ENCODE results near the gene ITGA3.

ITGA3 gene

DNA sequence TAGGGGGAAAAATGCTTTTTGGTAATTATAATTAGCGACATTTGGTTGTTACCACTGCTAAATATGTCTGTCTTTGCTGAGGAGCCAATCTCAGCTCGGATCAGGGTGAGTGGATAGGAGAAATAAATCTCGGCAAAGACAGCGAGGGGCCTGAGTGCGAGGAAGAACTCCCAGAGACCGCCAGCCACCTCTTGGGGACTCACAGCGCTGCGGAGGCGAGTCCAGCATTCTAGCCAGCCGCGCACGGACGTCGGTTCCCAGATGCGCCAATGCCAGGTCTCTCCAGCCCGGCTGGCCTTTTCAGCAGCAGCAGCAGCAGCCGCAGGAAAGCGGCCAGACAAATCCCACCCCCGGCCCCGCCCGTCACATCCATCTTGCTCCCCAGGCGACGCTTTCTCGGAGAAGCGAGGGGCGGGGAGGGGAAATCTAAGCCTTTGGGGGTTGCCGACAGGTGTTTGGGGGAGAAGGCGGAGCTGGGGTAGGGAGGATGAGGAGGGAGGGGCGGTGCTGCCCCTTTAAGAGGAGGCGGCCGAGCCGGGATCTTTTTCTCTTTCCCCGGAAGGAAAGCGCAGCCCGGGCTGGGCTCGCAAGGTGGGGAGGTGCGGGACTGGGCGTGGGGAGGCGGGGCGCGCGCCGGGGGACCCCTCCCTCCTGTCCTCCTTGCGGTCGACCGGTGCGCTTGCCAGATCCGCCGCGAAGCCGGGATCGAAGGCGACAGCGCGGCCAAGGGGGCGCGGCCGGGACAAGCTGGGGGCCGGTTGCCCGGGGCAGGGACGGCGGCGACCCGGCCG lies at the start of gene ITGA3:
ITGA3 (plus strand) TSS at position 685 of the 791 bp plus-strand sequence. CDS start 330 bp downstream, outside the sequence.
- DNase-seq: no peak

DNA sequence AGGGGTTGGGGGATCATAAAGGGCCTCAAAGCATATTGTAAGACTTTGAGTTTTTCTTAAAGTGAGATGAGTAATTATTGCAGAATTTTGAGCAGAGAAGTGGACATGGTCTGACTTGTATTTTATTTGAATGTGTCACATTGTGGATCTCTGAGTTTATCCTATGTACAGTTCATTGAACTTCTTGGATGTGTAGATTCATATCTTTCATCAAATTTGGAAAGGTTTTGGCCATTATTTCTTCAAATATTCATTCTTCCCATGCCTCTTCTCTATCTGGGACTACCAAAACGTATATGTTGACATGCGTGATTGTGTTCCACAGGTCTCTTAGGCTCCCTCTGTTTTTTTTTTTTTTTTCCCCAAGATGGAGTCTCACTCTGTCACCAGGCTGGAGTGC lies 46.6 kb upstream of the ITGA3 start:
- DNase-seq: no peak

DNA sequence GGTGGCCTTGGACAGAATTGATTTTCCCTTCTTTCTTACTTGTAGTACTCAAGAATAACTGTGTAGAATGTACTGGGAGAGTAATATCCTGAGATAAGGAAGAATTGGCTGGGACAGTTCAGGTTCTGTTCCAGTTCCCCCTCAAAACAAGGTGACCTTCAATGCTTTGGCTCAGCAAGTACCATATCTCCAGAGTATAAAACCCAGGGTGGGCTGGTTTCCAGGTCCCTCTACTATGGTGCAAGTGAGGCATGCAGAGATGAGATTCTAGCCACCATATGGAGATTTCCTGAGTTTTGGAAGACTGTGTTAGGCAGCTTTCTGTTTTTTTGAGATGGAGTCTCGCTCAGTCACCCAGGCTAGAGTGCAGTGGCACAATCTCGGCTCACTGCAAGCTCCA lies 42.8 kb upstream of the ITGA3 start:
- DNase-seq: no peak

DNA sequence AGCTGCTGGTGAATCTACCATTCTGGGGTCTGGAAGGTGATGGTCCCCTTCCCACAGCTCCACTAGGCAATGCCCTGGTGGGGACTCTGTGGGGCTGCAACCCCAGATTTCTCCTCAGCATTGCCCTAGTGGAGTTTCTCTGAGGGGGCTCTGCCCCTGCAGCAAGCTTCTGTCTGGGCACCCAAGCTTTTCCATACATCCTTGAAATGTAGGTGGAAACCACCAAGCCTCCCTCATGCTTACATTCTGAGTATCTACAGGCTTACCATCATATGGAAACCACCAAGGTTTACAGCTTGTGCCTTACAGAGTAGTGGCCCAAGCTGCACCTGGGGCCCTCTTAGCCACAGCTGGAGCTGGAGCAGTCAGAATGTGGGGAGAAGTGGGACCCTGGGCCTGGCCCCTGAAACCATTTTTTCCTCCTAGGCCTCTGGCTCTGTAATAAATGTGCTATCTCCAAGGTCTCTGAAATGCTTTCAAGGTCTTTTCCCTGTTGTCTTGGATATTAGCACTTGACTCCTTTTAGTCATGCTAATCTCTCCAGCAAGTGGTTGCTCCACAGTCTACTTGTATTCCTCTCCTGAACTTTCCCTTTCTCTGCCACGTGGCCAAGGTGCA lies 41.3 kb upstream of the ITGA3 start:
- DNase-seq: no peak

DNA sequence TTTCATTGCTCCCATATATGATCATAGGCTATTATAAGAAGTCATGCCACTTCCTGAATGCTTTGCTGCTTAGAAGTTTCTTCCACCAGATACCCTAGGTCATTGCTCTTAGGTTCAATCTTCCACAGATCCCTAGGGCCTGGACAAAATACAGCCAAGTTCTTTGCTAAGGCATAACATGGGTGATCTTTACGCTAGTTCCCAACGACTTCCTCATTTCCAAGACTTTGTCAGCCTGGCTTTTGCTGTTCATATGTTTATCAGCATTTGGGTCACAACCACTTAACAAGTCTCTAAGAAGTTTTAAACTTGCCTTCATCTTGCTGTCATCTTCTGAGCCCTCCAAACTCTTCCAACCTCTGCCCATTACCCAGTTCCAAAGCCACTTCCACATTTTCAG lies 40.8 kb upstream of the ITGA3 start:
- DNase-seq: no peak

DNA sequence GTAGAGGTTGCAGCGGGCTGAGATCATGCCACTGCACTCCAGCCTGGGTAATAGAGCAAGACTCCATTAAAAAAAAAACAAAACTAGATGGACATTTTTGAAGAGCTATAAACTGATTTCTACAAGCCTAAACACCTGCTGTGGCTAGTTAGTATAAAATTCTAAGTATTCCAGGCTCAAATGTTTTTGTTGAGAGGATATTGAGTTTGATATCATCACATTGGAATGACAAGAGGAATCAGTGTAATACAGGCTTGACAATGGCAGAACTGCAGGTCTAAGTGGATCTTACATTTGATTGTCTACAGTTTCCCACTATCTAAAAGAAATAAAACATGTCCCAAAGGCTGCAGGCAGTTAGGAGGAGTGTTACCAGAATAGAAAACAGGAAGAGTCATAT lies 37.0 kb upstream of the ITGA3 start:
- no peak for DNase-seq

DNA sequence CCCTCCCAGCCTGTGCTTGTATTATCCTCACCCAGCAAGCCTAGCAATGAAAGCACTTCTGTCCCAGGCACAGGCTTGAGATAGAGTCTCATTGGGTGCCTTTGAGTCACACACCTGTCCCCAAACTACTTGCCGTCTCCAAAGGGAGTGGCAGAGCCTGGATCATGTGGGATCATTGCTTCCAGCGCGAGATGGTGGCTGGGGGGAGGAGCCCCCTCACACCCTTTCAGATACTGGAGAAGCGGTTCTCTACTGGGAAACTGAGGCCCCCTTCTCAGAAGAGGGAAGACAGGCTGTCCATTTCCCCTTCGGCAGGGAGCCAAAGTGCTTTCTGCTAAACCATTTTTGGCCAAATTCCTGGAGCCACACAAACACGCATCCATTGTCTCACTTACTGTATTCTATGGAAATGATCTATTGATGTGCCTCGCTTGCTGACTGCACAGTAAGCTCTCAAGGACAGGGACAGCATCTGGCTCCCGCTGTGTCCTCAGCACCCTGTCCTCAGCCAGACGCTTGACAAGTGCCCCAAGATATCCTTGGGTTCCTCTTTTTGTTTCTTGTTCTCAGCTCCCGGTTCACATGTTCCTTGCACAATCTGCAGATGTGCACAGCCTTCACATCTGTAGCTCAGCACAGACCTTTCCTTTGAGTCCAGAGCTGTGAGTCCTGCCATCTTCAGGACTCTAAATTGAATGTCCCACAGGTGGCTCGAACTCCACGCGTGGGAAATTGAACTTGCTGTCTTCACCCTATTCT lies 34.9 kb upstream of the ITGA3 start:
- DNase-seq: no peak

DNA sequence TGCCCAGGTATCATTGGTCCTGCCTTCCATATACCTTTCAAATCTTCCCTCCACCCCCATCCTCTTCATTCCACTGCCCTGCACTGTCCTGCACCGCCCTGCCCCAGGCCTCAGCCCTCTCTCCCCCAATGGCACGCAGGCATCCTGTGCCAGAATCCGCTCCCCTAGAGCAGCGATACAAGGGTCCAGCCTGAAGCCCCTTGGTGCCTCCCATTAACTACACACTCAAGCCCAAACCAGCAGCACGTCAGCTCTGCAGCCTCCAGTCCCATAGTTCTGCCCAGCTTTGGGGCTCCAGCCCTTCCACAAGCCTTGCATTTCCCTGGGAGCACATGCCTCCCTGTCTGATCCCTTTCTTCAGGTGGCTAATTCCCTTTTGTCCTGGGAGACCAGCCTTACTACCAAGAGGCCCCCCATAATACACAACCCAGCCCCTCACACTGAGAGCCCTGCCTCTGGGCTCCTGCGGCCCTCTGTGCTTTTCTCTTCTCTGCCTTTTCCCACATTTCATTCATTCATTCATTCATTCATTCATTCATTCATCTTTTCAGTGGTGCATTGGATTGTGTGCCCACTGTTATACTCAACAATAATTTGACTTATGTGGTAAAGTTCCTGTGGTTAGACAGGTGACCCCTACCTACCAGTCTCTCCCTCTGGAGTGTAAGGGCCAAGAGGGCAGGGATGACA lies 34.1 kb upstream of the ITGA3 start:
- DNase-seq: no peak

DNA sequence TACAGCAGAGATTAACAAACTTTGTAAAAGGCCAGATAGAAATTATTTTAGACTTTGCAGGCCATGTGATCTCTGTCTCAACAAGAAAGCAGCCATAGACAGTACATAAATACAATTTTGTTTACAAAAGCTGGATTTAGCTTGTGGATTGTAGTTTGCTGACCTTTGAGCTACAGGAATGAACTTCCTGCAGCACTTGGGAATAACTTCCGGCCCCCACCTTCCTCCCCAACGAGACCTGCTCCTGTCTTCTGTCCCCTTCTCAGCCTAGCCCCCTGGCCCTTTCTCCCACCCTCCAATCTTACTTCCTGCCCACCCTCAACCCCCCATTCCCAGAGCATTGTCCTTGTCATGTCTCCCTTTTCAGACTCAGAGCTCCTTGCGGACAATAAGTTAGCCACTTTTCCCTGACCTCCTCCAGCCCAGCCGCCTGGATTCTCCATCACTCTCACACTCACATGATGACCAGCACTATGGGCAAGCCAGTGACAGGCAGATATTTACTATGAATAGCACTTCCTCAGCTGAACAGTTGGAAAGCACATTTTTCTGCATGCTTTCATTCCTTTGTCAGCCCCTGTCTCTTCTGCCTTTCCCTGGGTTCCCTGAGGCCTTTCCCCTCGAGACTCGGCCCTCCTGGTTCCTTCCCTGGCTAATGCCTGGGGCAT lies 33.3 kb upstream of the ITGA3 start:
- DNase-seq: no peak

DNA sequence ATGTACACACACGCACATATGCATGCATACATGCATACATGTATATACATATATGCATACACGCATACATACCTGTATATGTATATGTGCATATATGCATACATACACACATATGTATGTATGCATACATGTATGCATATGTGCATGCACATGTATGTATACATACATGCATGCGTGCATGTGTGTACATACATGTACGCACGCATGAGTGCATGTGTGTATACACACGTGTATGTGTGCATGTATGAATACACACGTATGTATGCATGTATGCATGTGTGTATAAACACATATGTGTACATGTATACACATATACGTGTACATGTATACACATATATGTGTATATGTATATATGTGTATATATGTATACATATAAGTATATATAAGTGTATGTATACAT lies 32.4 kb upstream of the ITGA3 start:
- DNase-seq: no peak

DNA sequence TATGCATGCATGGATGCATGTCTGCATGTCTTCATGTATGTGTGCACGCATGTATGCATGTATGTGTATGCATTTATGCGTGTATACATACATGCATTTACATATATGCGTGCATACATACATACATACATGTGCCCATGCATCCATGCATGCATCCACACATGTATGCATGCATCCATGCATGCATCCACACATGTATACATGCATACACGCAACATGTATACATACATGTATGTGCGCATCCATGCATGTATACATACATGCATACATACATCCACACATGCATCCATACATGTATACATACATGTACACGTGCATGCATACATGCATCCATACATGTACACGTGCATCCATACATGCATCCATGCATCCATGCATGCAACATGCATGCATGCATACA lies 31.1 kb upstream of the ITGA3 start:
- DNase-seq: no peak

DNA sequence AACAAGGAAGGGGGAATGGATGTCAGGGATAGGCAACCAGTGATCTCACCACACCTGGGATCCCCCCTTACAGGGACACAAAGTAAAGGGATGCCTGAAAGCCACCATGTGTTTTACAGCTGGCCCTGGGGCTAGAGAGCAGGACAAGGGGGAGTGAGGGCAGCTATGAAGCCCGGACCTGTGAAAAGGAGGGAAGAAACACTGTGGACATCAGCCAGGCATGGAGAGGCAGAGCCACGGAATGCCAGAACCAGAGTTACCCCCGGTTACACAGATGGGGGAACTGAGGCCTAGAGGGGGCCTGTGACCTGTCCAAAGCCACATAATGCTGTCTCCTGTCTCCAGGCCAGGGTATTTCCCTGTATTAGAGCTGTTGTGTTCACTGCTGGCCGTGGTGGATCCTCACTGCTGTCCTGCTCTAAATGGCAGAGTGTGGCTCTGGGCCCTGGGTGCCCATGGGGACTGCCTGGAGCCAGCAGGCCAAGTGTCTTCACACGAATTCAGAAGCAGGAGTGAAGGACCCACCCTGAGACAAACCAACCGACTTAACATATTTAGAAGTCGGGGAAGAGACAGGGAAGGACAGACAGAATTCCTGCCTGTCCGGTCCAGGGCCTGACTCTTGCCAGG lies 29.7 kb upstream of the ITGA3 start:
- no peak for DNase-seq

DNA sequence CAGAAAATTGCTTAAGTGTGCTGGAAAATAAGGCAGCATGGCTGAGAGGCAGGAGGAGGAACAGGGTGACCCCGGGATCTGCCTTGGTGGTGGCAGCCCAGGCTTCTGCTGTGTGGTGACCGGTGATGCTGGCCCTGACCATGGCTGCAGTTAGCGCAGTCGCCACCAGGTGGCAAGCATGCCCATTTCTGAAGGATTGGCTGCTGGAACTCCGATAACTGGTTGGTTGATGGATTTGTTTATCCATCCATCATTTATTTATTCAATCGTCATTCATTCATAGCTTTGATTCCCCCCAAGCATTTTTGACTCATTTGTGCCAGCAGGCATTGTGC lies 29.1 kb upstream of the ITGA3 start:
- DNase-seq: peak; percentile 58

DNA sequence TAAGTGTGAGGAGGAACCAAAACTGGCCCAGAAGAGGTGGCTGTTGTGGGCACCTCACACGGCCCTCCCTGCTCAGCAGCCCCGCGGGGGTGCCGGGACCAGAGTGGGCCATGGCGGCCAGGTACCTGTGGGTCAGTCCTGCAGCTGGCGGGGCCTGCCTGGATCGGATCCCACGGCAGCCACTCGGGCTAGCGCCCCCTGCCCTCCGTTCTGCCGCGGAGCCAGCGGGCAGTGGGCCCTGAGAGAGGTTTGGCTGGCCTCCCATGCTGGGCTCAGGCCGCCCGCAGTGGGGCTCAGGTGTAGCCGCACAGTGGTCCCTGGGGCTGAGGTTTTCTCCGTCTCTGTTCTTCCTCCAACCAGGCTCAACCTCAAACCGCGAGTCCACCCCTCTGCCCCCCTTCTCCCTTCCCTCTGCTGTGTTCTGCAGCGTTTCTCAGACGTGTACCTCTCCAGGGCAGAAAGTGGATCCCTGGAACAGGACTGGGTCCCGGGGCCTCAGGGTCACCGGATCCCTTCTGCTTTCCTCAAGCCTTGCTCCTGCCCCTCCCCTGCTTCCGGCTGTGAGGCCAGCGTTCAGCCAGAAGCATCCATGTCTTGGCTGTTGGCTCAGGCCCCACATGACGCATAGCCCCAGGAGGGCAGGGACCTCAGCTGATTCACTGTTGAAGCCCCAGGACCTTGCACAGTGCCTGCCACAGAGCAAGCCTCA lies 28.6 kb upstream of the ITGA3 start:
- DNase-seq: no peak

DNA sequence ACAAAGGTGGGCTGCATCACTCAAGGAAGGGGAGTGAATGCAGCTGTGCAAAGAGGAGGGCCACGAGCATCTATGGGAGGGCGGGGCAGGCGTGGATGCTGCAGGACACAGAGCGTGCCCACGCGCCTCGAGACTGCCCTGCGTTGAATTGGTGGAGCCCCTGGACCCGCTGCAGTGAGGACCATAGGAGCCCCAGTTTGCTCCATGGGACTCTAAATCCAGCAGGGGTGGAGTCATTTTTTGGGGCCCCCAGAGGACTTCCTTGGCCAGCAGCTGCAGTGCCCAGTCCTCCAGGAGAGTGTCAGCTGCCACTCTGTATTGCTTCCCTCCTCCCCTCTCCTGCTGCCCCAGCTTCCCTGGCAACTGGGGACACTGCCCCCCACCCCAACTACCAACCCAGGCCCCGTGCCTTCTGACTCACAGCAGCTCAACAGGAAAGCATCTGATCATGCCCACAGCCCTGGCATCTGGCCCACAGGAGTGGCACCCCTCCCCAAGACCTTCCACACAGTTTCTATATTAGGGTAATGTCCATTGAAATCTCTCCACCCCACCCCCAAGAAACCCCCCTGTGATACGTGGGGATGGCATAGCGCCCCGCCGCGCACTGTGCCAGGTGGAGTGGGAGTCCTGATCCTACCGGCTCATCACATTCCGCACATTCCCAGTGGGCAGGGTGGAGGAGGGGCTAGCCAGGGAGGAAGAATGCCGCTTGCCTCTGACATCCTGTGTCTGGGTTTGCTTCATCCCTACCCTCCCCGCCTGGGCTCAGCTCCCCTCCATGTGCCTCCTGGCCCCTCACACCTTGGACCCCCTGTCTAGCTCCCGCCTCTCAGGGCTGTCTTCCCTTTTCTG lies 27.8 kb upstream of the ITGA3 start:
- no peak for DNase-seq

DNA sequence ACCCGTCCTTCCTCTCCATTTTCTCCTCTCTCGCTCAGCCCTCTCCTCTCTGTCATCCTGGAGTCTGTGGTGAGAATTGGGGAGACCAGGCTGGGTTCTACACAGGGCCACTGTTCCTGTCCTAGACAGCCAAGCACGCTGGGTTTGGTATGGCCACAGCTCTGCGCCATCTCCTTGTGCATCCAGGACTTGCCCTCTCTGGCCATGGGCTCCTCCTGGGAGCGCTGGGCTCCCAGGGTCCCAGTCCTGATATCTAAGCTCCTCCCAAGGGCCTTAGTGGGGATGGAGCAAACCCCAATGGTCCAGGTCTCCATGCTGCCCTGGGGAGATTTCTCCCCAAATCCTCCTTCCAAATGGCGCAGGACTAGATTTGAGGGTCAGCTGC lies 27.2 kb upstream of the ITGA3 start:
- DNase-seq: no peak

DNA sequence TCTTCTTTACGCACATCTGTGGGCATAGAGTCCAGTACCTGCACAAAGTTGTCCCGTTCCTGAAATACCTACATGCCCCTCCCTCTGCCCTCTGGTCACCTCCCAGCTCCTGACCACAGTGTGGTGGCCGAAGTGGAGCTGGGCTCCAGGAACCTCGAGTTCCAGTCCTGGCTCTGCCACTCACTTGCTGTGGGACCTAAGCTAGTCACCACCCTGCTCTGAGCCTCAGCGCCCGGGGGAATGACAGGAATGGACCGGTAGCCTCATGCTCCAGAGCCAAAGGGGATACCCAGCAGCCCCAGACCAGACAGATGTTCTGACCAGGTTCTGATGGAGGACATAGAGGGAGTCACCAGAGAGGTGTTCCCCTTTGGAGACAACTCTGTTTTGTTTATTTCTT lies 26.7 kb upstream of the ITGA3 start:
- DNase-seq: no peak

DNA sequence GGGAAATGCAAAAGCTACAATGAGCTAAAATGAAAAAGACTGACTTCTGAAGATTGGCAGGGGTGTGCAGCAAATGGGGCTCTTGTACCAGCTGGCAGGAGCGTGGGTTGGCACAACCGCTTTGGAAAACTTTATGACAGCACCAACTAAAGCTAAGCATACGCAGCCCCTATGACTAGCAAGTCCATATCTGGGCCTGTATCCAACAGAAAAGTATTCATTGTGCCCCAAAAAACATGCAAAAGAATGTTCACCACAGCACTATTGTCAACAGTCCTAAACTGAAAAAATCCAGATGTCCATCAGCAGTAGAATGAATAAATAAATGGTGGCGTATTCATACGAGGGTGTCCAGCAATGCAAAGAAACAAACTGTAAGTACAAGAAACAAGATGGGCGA lies 22.6 kb upstream of the ITGA3 start:
- DNase-seq: no peak

DNA sequence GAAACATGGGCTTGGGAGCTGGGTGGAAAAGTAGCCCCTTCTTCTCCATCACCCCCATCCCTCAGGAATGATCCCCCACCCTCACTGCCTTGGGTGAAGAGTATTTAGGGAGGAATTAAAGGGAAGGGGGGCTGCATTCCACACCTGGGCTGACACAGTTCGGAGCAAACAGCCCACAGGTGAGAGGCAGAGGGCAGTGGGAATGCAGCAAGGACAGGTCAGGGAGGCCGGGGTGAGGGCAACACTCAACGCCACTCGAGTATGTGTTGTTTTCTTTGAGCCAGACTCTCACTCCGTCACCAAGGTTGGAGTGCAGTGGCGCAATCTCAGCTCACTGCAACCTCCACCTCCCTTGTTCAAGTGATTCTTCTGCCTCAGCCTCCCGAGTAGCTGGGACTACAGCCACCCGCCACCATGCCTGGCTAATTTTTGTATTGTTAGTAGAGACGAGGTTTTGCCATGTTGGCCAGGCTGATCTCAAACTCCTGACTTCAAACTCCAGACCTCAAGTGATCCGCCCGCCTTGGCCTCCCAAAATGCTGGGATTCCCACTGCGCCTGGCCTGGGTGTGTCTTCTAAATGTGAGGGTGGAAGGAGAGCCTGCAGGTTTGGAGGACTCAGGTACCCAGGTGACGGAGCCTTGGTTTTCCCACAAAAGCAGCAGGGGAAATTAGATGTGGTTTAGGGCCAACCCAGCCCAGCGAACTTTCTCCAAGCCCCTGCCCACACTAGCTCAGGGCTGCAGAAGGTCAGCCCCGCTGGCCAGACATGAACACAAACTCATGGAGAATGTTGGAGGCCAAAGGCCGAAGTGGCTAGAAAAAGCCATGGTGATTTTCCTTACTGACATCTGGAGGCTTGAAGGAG lies 21.2 kb upstream of the ITGA3 start:
- no peak for DNase-seq

DNA sequence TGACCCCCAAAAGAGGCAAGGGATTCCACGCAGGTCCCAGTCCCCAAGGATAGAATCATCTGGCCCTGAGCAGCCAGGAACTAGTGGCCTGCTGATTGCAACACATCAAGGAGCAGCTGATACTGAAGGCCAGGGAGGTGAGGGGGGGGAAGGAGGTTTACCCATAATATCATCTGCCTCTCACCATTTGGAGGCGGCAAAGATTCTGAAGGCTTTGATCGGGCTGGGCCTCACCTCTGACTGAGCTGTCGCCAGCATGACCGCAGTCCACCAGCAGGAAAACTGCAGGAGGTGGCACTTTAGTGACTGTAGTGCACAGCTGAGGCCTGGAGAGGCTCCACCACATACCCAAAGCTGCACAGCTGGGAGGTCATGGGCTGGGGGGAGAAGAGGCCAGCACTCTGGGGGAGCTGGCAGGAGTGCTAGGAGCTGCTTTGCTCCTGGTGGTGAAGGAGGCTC lies 20.5 kb upstream of the ITGA3 start:
- DNase-seq: no peak
